Nasal cavity respiratory epithelium epithelial cell of viscerocranial mucosa (primary cell): ENCODE data around the gene NUP210L. TPM values are rescaled to one million over a fixed set of nuclear protein-coding genes. Genes with fewer than 3 reads are reported as not detected.

Source experiments
- total RNA-seq: library from RNA; depleted of rRNA; stranded (reverse); fragments of >200 nt; gene quantifications from 2 replicates; pipeline ENCODE4 v1.2.3, GENCODE V29; 2014

The NUP210L gene
- total RNA-seq = under 0.01 TPM in 2 replicates

DNA sequence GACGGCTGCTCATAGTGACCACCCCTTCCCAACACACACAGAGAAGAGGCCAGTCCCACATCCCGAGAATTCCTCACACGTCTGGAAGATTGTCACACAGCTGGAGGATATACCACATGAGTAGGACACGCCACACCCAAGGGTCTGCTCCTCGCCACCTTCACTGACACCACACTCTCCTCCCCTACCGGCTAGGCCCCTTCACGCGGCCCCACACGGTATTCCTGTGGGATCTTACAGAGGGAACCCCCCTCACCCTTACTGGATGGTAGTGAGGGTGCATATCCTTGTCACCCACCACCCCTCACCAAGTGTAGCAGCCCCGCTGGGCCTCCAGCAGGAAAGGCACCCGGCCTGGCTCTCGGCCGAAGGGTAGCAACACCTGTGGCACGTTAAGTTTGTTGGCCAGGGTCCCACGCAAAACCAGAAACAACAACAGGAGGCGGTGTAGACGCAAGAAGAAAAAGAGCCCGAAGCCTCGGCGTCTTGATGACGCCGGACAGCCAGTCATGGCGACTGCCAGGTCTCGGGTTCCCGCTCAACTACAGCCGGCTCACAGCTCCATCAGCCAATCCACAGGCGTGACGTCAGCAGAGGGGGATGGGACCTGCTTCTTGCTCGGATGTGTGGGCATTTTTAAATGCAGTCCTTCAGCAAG, at the start of gene NUP210L:
NUP210L (minus strand) TSS at position 540 of the 658 bp plus-strand sequence.

DNA sequence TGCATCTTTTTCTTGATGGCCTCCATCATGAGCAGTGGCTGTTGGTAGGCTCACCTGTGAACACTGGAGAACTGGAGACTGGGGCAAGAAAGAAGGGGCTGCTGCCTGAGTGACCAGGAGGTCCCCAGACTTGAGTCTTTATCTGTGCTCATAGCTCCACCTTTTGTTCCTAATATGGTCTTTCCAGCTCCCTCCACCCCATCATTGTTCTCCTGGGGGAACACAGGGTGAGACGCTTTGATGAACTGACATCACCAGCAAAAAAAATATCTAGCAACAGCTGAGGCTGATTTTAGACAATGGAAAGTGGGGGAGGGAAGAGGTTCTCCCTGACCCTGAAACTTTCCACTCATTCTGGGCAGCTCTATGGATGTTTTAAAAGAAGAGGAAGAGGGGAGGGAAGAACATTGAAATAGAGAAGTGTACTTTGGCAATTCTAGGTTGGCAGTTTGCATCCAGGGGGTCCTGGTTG, 37.2 kb upstream of the NUP210L start, which contains the start of gene TPM3:
TPM3 (minus strand) TSS at position 111 of the 472 bp plus-strand sequence; CDS start at position 29, 82 bp downstream.

DNA sequence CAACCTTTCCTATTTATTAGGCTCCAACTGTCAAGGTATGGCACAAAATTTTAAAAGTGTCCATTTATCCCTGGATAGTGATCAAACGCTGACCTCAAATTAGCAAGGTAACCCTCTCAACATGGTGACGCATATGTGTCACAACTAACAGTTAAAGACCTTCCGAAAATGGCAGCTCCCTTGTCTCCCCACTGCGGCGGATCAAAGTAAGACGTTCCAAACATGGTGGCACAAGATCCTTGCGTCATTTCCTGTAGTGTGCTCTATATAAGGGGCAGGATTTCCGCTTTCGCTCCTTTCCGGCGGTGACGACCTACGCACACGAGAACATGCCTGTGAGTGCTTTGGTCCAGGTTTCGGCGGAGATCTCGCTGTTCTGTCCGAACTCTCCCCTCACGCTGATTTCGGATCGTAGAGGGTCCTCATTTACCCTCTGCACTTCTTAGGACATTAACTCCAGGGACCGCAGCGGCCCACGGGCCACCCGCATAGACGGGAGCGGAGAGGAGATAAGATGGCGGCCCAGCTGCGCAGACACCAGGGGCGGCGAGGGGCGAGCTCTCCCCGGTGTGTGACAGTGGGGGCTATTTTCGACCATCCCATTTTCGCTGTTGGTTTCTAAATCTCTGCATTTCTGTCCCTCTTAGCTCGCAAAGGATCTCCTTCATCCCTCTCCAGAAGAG, 164.3 kb downstream of the NUP210L start, which contains the start of gene RPS27:
RPS27 (plus strand) TSS at position 295 of the 683 bp plus-strand sequence; CDS start at position 330, 35 bp downstream.

DNA sequence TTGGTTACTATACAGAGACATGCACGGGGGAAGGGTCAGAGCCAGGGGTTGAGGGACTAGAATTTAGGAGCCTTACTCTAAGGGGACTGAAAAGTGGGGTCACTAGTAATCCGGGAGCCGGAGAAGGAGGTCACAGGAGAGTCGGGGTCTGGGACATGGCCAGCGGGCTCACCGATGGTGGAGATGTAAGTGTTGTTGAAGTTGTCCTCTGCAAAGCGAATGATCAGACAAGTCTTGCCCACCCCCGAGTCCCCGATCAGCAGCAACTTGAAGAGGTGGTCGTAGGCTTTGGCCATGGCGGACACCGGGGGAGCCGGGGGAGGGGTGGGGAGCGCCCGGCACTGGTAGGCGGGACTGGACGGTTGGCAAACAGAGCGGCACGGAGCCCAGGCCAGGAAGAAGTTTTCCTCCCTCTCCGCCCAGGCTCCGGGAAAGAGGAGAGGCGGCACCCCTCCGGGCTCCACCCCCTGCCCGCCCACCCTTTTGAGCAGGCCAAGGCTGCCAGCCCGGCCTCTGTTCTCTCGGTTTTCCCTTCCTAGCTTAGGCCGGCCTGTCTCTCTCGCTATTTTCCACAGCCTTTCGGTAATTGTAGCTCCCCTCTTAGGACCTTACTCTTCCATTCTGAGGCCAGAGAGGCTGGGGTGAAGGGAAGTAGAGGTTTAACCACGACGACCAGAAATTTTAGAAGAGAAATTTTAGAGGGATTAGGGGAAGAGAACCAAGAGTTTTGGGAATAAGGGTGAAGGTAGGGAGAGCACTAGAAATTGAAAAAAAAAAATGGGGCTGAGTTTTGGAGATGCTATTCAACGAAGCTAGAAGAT, 168.7 kb downstream of the NUP210L start, which contains the start of gene RAB13:
RAB13 (minus strand) TSS at position 399 of the 821 bp plus-strand sequence; CDS start at position 296, 103 bp downstream.

DNA sequence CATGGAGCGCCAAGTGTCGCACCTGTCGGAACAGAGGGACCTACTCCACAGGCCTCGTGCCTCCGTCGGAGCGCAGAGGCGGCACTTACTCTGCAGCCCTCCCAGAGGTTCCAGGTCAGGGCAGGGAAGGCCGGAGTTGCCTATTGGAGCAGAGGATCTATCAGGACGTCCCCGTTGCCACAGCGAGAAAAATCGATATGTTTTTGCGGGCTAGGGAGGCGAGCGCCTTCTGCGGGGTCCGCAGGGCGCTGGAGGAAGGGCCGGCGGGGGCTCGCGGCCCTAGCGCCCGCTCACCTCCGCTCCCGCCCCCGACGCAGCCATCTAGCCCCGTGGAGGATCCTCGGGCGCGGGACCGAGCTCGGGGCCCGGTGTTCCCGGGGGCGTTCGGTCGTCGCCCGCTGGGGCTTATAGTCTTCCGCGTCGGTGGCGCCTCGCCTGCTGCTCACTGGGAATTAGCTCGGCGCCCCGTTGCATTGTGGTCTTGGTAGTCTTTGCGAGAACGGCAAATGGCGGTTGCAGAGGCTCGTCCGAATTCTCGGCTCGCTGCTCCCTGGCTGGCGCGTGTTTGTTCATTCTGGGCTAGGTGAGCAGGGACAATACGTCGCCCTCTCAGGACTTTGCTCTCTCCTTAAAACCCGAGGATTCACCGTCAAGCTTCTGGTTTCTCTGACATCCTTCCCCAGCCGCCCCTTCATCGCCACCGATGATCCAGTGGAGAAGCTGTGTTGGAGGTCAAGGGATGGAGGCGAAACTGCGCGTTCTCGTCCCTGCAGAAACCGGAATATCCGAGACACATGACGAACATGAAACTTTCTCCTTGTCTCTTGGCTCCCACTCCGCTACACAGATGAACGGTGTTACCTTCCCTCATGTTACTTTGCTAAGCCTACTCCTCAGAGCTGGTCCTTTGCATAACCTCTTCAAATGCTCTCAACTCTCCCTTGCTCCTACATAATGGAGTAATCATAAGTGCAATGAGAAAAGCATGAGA, 177.3 kb downstream of the NUP210L start, which contains the start of gene JTB:
JTB (minus strand) TSS at position 425 of the 991 bp plus-strand sequence; CDS start at position 3, 422 bp downstream.

DNA sequence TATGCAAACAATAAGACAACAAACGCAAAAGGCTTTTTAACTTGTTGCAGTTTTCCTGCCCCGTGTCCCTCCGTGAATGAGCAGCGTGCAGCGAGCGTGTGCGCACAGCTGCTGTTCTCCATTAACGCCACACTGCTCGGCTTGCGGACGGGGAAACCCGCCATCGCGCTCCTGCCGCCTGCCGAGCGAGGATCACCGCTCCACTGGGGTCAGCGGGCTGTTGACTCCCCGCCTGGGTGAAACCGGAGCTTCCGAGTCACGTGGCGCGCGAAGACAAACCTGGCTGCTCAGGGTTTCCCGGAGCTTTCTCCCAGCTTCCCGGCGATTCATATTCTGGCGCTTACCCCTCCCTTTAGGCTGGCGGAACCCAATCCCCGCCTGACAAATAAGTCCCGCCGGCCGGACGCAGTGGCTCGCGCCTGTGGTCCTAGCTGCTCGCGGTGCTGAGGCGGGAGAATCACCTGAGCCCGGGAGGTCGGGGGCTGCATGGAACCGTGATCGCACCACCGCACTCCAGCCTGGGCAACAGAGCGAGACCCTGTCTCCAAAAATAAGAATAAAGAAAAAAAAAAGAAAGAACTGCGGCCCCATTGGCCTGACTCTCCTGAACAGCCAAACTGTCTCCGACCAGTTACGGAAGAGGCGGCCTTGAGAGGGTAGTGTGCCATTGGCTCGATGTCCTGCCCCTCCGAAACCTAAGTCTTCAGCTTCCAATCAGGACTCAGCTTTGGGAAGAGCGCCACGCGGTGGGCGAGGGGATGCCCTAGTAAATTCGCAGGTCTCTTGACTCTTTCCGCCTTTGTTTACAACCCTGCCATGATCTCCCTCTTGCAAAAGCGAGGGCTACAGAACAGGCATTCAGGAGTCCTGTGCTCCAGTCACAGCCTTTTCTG, 187.5 kb downstream of the NUP210L start, which contains the start of gene CREB3L4:
CREB3L4 (plus strand) TSS at position 796 of the 893 bp plus-strand sequence. CDS start 624 bp downstream, outside the sequence.

DNA sequence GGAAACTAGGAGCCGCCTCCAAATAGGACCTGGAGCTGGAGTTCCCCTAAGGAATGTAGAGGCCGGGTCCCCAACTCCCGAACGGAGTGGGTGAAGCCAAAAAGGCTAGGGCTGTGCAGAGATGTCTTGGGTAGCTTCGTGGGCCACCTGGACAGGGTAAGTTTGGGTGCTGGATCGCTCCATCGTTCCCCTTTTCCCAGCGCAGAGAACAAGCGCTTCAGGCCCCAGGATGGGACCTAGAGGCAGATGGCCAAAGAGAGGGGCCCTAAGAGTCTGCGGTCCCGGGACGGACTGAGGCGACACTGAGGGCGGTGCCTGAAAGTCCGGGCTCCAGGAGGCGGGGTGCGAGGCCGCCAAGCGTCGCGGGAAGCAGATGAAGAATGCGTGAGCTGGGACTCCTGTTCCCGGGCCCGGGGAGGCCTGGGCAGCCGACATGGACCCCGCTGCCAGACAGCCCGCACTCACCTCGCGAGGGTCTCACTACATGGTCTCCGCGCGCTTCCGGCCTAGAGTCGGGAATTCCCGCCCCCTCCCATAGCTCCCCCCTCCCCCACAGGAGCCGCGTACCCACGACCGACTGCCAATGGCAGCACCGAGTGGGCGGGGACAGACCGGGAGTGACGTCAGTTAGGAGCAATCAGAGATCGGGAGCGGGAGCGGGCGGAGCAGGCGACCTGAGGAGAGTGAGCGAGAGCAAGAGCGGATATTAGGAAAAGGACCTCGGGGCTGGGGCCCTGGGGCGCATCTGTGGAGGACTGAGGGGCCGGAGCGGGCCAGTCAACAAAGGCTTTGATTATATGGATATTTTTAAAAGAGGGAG, 191.6 kb downstream of the NUP210L start, which contains the start of gene SLC39A1:
SLC39A1 (minus strand) TSS at position 508 of the 820 bp plus-strand sequence. CDS start 822 bp downstream, outside the sequence.

DNA sequence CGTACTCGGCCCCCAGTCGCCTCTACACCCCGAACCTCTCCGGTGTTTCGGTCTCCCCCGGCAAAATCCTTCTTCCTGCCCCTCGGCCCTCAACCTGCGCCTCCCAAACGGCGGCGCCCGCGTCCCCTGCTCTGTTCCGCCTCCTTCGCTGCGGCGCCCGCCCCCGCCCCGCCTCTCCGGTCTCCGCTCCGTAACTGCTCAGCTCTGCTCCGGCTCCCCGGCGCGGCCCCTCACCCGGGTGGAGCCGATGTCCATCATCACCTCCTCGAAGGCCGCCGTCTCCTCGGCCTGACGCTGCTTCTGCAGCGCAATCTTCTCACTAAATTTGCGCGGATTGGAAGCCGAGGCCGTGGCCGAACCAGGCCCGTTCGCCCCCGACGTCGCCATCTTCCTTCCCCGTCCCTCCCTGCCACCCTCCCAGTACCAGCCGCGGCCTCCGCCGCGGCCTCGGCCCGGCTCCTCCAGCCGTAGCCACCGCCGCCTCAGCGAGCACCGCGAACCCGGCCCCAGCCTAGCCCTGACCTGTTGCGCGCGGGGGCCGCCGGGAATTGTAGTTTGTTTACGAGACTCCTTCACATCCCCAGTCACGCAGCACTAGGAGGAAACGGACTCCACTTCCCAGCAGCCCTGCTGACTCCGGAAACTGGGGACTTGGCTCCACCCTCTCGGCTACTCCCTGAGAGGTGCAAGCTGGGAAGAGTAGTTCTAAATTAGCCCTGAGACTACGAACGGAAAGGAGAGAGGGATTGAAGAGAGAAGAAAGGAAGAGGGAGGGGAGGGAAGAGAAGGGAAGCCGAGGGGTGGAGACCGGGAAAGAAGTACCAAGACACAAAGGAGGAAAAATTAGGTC, 196.5 kb downstream of the NUP210L start, which contains the start of gene CRTC2:
CRTC2 (minus strand) TSS at position 502 of the 850 bp plus-strand sequence; CDS start at position 387, 115 bp downstream.

DNA sequence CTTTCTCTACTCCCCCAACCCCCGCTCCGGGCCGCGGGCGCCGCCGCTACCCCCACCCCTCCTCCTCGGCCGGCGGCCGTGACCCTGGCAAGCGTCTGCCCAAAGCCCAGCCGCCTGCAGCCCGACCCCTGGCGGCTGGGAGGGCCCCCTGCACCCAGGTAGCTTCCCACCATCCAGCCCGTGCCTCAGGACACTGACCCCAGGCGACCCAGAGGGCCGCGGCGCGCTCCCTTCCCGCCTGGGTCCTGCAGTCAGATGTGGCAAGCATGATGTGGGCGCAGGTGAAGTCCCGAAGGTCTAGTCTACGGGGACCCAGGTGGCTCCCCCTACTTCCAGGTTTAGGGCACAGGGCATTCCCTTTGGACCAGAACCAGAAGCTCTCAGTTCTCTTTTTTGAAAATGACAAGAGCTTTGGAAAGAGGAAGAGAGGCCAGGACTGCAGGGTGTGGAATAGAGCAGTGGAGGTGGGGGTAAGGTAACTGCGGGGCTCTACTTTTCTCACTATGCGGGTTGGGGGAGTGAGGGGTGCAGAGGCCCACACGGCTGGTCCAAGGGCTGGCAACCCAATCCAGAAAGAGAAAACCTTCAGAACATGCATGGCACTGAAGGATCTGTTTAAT, 208.1 kb downstream of the NUP210L start, which contains the start of gene DENND4B:
DENND4B (minus strand) TSS at position 97 of the 620 bp plus-strand sequence. CDS start 2,344 bp downstream, outside the sequence.

Other genes with a start within 250 kb of the NUP210L start
- gene GATAD2B, start 232.1 kb downstream of the NUP210L start, total RNA-seq = 3.1 and 8.0 TPM in 2 replicates
- gene DENND4B, start 208.4 kb downstream of the NUP210L start, total RNA-seq = 12.0 and 23.1 TPM in 2 replicates
- gene CRTC2, start 196.5 kb downstream of the NUP210L start, total RNA-seq = 2.4 and 8.2 TPM in 2 replicates
- 104 and 119 TPM in 2 replicates for gene SLC39A1, start 191.5 kb downstream of the NUP210L start, total RNA-seq
- gene CREB3L4, start 187.2 kb downstream of the NUP210L start, total RNA-seq = 7.7 and 8.9 TPM in 2 replicates
- gene JTB, start 177.4 kb downstream of the NUP210L start, total RNA-seq = 131 and 224 TPM in 2 replicates
- 38.6 and 60.8 TPM in 2 replicates for gene RAB13, start 168.7 kb downstream of the NUP210L start, total RNA-seq
- gene RPS27, start 164.3 kb downstream of the NUP210L start, total RNA-seq = 1,004 and 1,747 TPM in 2 replicates
- gene TPM3, start 37.0 kb upstream of the NUP210L start, total RNA-seq = 166 and 392 TPM in 2 replicates
- not detected in 2 replicates for gene CFAP141, start 51.3 kb upstream of the NUP210L start, total RNA-seq
- 29.4 and 81.0 TPM in 2 replicates for gene UBAP2L, start 65.9 kb upstream of the NUP210L start, total RNA-seq
- gene HAX1, start 117.6 kb upstream of the NUP210L start, total RNA-seq = 94.2 and 138 TPM in 2 replicates
- gene AQP10, start 166.0 kb upstream of the NUP210L start, total RNA-seq = 0.14 TPM in 1 of 2 replicates, not detected in the other
- 9.2 and 22.8 TPM in 2 replicates for gene ATP8B2, start 170.5 kb upstream of the NUP210L start, total RNA-seq